Measurements from ENCODE around the gene LMAN1L. TPM values are rescaled to one million over a fixed set of nuclear protein-coding genes. Genes with fewer than 3 reads are reported as not detected.

LMAN1L gene
- polyA plus RNA-seq, 3 donors: 0.08 TPM; not detected in 2

DNA sequence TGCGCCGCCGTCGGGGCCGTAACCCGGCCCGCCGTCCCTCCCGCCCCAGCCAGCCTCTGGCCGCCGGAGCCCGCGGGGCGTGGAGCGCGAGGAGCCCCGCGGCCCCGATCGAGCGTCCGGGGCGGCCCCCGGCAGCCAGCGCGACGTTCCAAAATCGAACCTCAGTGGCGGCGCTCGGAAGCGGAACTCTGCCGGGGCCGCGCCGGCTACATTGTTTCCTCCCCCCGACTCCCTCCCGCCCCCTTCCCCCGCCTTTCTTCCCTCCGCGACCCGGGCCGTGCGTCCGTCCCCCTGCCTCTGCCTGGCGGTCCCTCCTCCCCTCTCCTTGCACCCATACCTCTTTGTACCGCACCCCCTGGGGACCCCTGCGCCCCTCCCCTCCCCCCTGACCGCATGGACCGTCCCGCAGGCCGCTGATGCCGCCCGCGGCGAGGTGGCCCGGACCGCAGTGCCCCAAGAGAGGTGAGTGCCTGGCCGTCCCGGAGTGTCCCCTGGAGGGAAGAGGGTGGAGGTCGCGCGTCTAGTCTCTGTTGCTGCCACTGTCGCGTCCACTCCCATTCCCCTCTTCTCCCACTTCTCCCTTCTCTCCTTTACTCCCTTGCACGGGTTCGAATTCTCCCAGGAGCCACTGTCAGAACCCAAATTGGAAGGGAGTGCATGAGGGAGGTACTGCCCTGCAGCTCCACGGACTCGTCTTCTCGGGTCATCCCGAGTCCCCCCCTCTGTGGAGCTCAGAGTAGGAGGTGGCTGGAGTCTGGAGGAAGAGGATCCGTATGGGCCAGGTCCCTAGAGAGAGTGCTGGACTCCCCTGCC lies 30.2 kb upstream of the LMAN1L start:
- Histone ChIP-seq H3K4me2 (replicated peaks; ENCODE audit: extremely low read depth, low read length, poor library complexity, severe bottlenecking) (peak overlapping the region; percentile 93), H3K79me2 (ENCODE audit: insufficient read depth, low read length) (peaks cover 63% of the 10 kb centered on the region), H3K9me3 (replicated peaks in 1 of 2; ENCODE audit: control insufficient read depth in 1 of 2, insufficient read depth in 1 of 2, low read length in 2 of 2) (no peaks in the 10 kb centered on the region), H2AFZ (ENCODE audit: insufficient read depth, low read depth, low read length, poor library complexity, severe bottlenecking) (no peak overlapping the region), H3K27me3 (ENCODE audit: control insufficient read depth in 2 of 2, insufficient read depth in 2 of 2, low read length in 2 of 2) (no peaks in the 10 kb centered on the region), H4K20me1 (ENCODE audit: insufficient read depth, low read length) (peaks cover 12% of the 10 kb centered on the region), H3K4me3 (replicated peaks in 1 of 3; ENCODE audit: low read depth in 2 of 3, low read length in 3 of 3) (peak overlapping the region; percentile 91 to 100 (median 92)), H3K36me3 (replicated peaks in 1 of 2; ENCODE audit: control insufficient read depth in 1 of 2, insufficient read depth in 2 of 2, low read length in 2 of 2) (peaks cover 5 to 7% of the 10 kb centered on the region in 2 donors), H3K4me1 (ENCODE audit: control insufficient read depth in 1 of 2, insufficient read depth in 2 of 2, low read length in 2 of 2) (peaks cover 84 to 89% of the 10 kb centered on the region in 2 donors), H3K27ac (ENCODE audit: low read depth in 1 of 2, low read length in 2 of 2) (peak overlapping the region; percentile 96 to 97), H3K9ac (ENCODE audit: insufficient read depth, low read length, poor library complexity, severe bottlenecking) (peak overlapping the region; percentile 87)
- Mint-ChIP-seq H3K4me1 (peaks cover 81% of the 10 kb centered on the region), H3K4me3 (peak overlapping the region; percentile 95 to 97), H3K27me3 (ENCODE audit: low read depth in 3 of 3) (peaks cover 0 to 3% (median 0%) of the 10 kb centered on the region in 3 donors), H3K36me3 (peaks cover 19 to 26% of the 10 kb centered on the region in 2 donors), H3K27ac (peak overlapping the region; percentile 93 to 99 (median 95)), H3K9me3 (peaks cover 0 to 3% (median 0%) of the 10 kb centered on the region in 7 donors)
- peak; percentile 56 to 64 (median 63) for DNase-seq
- TF ChIP-seq CTCF (IDR thresholded peaks at IDR 0.05): no peak
- 0% methylated on average over 30 of the region's 72 CpGs for WGBS (ENCODE audit: insufficient coverage)
- intact Hi-C loops (cut with micrococcal nuclease): loop anchor here in 1 of 2 donors (1.0 kb wide), 1 partner anchor 7 kb away; no protein-coding TSS in a partner anchor

DNA sequence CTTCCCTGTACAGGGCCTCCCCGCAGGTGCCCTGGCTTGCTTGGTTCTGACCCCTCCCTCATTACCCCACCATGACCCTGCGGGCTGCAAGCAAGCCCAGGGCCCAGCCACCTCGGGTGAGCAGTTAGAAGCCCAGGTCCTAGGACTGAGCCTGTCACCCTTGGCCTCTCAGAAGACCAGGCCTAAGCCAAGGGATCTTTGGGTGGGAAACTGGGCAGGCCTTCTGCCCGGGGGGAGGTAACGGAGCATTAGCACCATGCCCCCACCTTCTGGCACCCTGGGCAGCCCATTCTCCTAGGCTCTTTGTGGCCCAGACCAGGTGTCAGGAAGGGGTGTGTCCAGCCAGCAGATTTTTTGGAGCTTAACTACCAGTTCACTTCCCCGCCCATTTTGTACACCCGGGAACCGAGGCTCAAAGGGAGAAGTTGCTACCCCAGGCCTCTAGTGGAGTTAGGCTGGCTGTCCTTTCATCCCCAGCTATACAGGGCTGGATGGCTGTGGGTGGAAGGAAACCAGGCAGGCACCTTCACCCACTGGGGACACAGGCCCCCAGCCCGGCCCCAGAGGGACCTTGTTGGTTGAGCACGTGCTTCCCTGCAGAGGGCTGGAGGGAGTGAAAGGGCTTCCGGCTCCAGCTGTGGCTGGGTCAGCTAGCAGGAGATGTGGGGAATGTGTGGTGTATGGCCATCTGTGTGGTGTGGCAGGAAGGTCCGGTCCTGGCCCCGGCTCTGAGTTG lies 29.4 kb upstream of the LMAN1L start:
- Histone ChIP-seq H2AFZ (ENCODE audit: insufficient read depth, low read depth, low read length, poor library complexity, severe bottlenecking) (no peak overlapping the region), H3K27me3 (ENCODE audit: control insufficient read depth in 2 of 2, insufficient read depth in 2 of 2, low read length in 2 of 2) (no peaks in the 10 kb centered on the region), H3K9me3 (replicated peaks in 1 of 2; ENCODE audit: control insufficient read depth in 1 of 2, insufficient read depth in 1 of 2, low read length in 2 of 2) (no peaks in the 10 kb centered on the region), H3K79me2 (ENCODE audit: insufficient read depth, low read length) (peaks cover 66% of the 10 kb centered on the region), H4K20me1 (ENCODE audit: insufficient read depth, low read length) (peaks cover 19% of the 10 kb centered on the region), H3K27ac (ENCODE audit: low read depth in 1 of 2, low read length in 2 of 2) (peak overlapping the region; percentile 96 to 97), H3K4me2 (replicated peaks; ENCODE audit: extremely low read depth, low read length, poor library complexity, severe bottlenecking) (peak overlapping the region; percentile 93), H3K36me3 (replicated peaks in 1 of 2; ENCODE audit: control insufficient read depth in 1 of 2, insufficient read depth in 2 of 2, low read length in 2 of 2) (peaks cover 5 to 7% of the 10 kb centered on the region in 2 donors), H3K4me1 (ENCODE audit: control insufficient read depth in 1 of 2, insufficient read depth in 2 of 2, low read length in 2 of 2) (peaks cover 84 to 89% of the 10 kb centered on the region in 2 donors), H3K9ac (ENCODE audit: insufficient read depth, low read length, poor library complexity, severe bottlenecking) (peak overlapping the region; percentile 87), H3K4me3 (replicated peaks in 1 of 3; ENCODE audit: low read depth in 2 of 3, low read length in 3 of 3) (peak overlapping the region; percentile 91 to 100 (median 92))
- peaks cover 0 to 3% (median 0%) of the 10 kb centered on the region in 7 donors for H3K9me3 Mint-ChIP-seq
- WGBS (ENCODE audit: insufficient coverage): 0% methylated on average over 7 of the region's 13 CpGs
- H3K4me3 Mint-ChIP-seq: peak overlapping the region; percentile 95 to 97
- intact Hi-C loops (cut with micrococcal nuclease): loop anchor here in 1 of 2 donors (1.0 kb wide), 1 partner anchor 8 kb away; no protein-coding TSS in a partner anchor
- H3K27ac Mint-ChIP-seq: peak overlapping the region; percentile 93 to 99 (median 95)
- no peak for TF ChIP-seq CTCF (IDR thresholded peaks at IDR 0.05)
- H3K27me3 Mint-ChIP-seq (ENCODE audit: low read depth in 3 of 3): peaks cover 0 to 5% (median 0%) of the 10 kb centered on the region in 3 donors
- peak; percentile 51 to 67 (median 59) for DNase-seq
- peaks cover 81% of the 10 kb centered on the region for H3K4me1 Mint-ChIP-seq
- H3K36me3 Mint-ChIP-seq: peaks cover 19 to 32% of the 10 kb centered on the region in 2 donors

All from CD14-positive monocyte (primary cell).